ENCODE measurements around the gene ASZ1.

ASZ1 gene

DNA sequence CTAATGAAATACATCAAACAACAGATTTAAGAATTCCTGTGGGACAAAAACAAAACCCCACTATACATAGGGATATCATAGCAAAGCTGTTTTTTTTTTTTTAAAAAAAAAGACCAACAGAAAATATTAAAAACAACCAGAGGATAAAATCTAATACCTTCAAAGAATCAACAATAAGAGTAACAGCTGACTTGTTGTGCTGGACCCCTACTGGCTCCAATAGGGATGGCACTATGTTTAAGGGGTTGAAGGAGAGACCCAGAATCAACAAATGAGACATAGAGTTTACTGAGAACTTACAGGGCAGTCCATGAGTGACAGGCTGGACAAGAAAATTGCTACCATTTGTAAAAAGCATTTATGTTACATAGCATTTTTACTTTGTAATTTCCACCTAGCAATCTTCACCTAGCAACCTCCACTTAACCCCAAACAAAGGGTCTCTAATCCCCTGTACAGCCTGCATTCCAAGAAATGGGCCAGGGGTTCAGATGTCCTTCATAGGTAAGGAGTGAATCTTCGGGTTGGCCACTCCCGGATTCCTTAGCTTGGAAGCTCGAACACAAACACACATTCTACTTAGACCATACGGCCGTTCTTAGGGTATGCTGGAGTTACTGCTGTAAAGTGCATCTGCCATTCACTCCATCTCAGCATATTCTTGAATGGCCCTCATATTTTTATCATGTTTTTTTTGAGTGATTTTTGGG lies 25.8 kb downstream of the ASZ1 start:
- no peak for DNase-seq (ENCODE audit: low read depth in 2 of 2)

DNA sequence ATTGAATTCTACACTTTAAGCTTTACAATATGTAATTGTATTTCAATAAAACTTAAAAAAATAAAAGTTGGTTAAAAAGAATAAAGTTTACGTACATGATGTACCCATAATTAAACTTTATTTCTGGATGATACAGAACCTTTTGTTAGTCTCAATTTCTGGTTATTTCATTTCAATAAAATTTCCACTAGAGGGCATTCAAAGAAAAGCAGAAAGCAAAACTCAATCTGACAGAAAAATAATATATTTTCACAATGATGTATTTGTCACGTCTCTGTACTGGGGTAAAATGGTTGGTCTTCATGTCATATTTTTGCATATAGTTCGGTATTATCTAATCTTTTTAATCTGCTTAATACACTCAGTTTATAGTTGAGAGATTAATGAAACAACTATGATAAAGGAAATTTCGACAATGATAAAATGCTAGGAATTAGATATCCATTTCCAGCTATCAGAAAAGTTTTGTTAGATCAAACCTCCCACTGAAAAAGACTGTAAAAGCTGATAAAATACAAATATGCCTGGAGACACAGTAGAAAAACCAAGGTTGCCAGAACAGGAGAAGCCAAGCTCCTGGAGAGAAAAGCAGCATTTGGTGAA lies 27.4 kb downstream of the ASZ1 start:
- DNase-seq (ENCODE audit: low read depth in 2 of 2), result no peak

GRCh38 chr7:117395743-117396142 lies 31.6 kb downstream of the ASZ1 start:
- DNase-seq (ENCODE audit: low read depth in 2 of 2), result no peak

- no peak for DNase-seq (ENCODE audit: low read depth in 2 of 2)
Measured at GRCh38 chr7:117393781-117394180, 33.5 kb downstream of the ASZ1 start.

- no peak for DNase-seq (ENCODE audit: low read depth in 2 of 2)
Measured at GRCh38 chr7:117389871-117390270, 37.4 kb downstream of the ASZ1 start.

GRCh38 chr7:117386110-117386706 lies 41.1 kb downstream of the ASZ1 start:
- DNase-seq (ENCODE audit: low read depth in 2 of 2), result peak; percentile 22 to 25

DNA sequence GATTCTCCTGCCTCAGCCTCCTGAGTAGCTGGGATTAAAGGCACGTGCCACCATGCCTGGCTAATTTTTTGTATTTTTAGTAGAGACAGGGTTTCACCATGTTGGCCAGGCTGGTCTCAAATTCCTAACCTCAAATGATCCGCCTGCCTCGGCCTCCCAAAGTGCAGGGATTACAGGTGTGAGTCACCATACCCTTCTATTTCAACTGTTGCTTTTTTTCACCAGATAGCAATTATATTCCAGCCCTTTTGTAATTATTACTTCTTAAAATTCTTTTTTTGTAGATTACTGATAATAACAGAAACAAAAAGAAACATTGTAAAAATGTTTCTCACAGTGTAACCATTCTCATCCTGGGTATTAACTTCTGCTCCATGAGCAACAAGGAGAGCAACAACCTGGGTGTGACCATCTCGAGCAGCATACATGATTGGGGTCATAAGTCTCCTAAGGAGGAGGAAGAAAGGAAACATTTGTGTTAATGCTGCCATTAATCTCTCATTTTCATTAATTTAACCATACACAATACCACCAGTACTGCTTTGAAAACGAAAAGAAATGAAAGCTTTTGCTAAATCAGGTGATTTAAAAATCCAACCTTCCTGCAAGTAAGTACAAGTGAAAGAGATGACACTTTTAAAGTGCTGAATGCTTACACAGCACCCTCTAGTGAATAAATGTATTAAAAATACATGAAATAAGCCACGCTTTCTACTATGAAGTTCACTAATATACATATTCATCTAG lies 41.8 kb downstream of the ASZ1 start:
- no peak for DNase-seq (ENCODE audit: low read depth in 2 of 2)

GRCh38 chr7:117384688-117385362 lies 42.5 kb downstream of the ASZ1 start:
- no peak for DNase-seq (ENCODE audit: low read depth in 2 of 2)

DNA sequence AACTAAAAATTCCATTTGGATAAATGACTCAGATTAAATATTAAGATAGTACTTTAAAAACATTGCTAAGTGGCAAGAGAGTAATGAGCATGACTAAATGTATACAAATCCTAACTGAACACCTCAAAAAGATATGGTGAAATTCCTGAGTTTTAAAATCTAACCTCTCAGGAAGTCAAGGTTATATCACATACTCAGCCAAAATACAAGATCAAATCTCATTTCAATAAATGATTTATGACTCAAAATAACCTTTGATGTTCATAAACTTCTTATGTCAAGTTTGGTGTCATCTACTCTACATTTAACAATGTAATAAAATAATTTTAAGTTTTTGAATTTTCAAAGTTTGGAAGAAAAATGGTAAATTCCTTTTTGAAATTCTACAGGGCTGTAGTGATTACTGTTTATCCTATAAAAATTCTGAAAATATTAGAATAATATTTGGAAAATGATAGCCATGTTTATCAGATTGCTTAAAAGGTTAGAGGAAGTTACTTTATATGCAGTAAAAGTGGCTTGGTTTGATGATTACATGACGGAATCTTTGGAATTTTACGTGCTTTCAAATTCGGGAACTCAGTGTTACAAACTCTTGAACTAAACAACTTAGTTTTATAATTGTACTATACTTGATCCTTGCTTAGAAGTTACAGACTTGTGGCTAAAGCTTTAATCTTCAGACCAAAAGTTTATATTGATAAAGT lies 43.7 kb downstream of the ASZ1 start:
- DNase-seq (ENCODE audit: low read depth in 2 of 2), result no peak

- no peak for DNase-seq (ENCODE audit: low read depth in 2 of 2)
Measured at GRCh38 chr7:117383046-117383445, 44.2 kb downstream of the ASZ1 start.

DNA sequence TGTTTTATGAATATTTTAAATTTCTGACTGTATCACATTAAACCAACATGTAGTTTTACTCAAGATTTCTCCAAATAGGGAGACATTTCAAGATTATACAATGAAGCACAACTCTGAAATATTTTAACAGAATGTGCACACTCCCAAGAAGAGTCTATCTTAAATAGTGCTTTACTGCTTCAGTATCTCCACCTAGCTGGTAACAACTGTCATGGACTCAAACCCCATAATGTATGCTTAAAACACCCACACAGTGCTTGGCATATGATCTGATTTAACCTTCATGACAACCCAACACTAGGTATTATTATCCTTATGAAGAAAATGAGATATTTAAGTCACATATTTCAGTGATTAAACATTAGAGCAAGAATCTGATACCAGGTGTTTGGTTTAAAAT lies 45.9 kb downstream of the ASZ1 start:
- DNase-seq (ENCODE audit: low read depth in 2 of 2), result no peak

- no peak for DNase-seq (ENCODE audit: low read depth in 2 of 2)
Measured at GRCh38 chr7:117375380-117375779, 51.9 kb downstream of the ASZ1 start.

DNA sequence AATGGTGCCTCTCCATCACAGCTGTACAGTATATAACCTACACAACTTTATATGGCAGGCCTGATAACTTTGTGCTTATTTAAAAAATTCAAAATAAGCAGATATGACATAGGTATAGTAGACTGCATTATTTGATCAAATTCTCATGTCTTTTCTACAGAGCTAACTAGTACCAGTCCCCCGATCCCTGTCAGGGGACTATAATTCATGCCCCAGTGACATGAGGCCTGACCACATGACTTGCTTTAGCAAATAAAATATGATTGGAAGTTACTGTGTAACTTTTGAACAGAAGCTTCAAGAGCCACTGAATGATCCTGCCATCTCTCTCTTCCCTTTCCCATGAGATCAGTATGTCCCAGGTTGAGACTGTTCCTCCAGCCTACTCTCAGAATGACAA lies 55.2 kb downstream of the ASZ1 start:
- DNase-seq (ENCODE audit: low read depth in 2 of 2), result no peak

- no peak for DNase-seq (ENCODE audit: low read depth in 2 of 2)
Measured at GRCh38 chr7:117364339-117365080, 62.8 kb downstream of the ASZ1 start.

GRCh38 chr7:117362294-117362888 lies 64.9 kb downstream of the ASZ1 start:
- no peak for DNase-seq (ENCODE audit: low read depth in 2 of 2)

DNA sequence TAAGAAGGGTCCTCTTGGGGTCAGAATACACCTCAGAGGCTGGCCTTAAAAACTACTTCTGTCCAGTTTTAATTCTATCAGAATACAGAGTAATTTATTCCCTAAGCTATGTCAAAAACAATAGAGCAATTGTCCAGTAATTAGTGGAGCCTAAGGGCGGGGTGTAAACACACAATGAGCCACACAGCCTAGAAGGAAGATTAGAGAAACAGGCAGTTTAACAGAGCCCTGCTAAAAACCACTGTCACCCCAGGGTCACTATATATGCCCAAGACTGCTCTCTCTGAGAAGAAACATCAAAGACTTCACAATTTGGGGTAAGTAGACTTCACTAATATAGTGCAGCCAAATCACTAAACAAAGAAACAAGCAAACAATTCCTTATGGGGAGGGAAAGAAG lies 77.3 kb downstream of the ASZ1 start:
- DNase-seq (ENCODE audit: low read depth in 2 of 2), result no peak

GRCh38 chr7:117349570-117349969 lies 77.7 kb downstream of the ASZ1 start:
- DNase-seq (ENCODE audit: low read depth in 2 of 2), result no peak

- no peak for DNase-seq (ENCODE audit: low read depth in 2 of 2)
Measured at GRCh38 chr7:117347962-117348672, 79.2 kb downstream of the ASZ1 start.

- no peak for DNase-seq (ENCODE audit: low read depth in 2 of 2)
Measured at GRCh38 chr7:117347480-117347879, 79.8 kb downstream of the ASZ1 start.

- DNase-seq (ENCODE audit: low read depth in 2 of 2), result no peak
Measured at GRCh38 chr7:117346161-117346560, 81.1 kb downstream of the ASZ1 start.

Measured in fibroblast of skin of left biceps (primary cell).